ENCODE results near the gene INO80B.
A peak's percentile ranks its signal among the peaks of the same experiment; 100 is the strongest.
"Not testable (repeated sequence)": the region's sequence is repeated elsewhere in the genome, so short reads cannot be mapped to it uniquely, and the experiment has no call there.

The INO80B gene

DNA sequence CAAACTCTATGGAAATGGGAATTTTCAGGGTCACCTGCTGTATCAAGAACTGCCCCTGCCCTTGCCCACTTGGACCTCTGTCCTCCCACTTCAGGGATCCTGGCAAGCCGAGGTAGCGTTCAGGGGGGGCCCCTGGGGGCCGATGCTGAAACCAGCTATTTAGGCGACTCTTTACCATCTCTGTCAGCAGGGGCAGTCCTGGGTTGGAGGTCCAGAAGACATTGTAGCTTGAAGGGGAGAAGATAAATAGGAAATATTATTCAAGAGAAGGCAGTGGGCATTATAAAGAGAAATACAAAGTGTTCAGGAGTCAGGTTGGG is 7.9 kb downstream of the INO80B start:
- 0 out of 2 replicates have a peak, but pooled peaks cover 2% of the 10 kb centered on the region for H3K4me1 ChIP-seq (ENCODE audit: control insufficient read depth, insufficient read depth, low read length)
- H3K27me3 ChIP-seq (ENCODE audit: control insufficient read depth, insufficient read depth, low read length), result no peaks in the 10 kb centered on the region
- no CpG with 5 or more reads among the region's 4 CpGs for WGBS (ENCODE audit: insufficient coverage, insufficient read length)
- no peak for DNase-seq (ENCODE audit: low read depth, low spot score)
- H3K9me3 ChIP-seq (ENCODE audit: control insufficient read depth, insufficient read depth, low read length), result no peaks in the 10 kb centered on the region
- no peak overlapping the region for H3K27ac ChIP-seq (ENCODE audit: low read length)
- no peak overlapping the region for H3K4me3 ChIP-seq (ENCODE audit: low read length)
- H3K36me3 ChIP-seq (ENCODE audit: control insufficient read depth, insufficient read depth, low read length), result peaks cover 8% of the 10 kb centered on the region

DNA sequence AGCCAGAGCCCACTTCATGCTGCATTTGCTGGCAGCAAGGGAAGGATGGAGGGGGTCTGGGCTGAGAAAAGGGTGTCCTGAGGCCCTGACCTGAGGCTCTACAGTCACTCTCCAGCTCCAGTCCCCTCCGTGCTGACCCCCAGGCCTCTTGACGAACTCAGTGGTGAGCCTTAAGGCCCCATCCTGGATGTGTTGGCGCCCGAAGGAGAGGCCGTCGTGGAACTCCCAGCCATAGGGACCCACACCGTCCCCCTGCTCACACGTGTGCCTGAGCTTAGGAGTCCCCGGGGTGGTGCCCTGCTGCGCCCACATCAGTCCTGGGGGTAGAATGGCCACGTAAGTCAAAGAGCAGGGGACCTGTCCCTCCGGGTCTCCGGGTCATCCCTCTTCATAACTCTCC is 9.5 kb downstream of the INO80B start:
- H3K27me3 ChIP-seq (ENCODE audit: control insufficient read depth, insufficient read depth, low read length), result no peaks in the 10 kb centered on the region
- 0 out of 2 replicates have a peak, but pooled peaks cover 2% of the 10 kb centered on the region for H3K4me1 ChIP-seq (ENCODE audit: control insufficient read depth, insufficient read depth, low read length)
- no peak overlapping the region for H3K27ac ChIP-seq (ENCODE audit: low read length)
- DNase-seq (ENCODE audit: low read depth, low spot score), result no peak
- no CpG with 5 or more reads among the region's 13 CpGs for WGBS (ENCODE audit: insufficient coverage, insufficient read length)
- no peaks in the 10 kb centered on the region for H3K9me3 ChIP-seq (ENCODE audit: control insufficient read depth, insufficient read depth, low read length)
- H3K4me3 ChIP-seq (ENCODE audit: low read length), result peak overlapping the region; percentile 95; the same call in 1 of the 2 replicates
- H3K36me3 ChIP-seq (ENCODE audit: control insufficient read depth, insufficient read depth, low read length), result peaks cover 8% of the 10 kb centered on the region

DNA sequence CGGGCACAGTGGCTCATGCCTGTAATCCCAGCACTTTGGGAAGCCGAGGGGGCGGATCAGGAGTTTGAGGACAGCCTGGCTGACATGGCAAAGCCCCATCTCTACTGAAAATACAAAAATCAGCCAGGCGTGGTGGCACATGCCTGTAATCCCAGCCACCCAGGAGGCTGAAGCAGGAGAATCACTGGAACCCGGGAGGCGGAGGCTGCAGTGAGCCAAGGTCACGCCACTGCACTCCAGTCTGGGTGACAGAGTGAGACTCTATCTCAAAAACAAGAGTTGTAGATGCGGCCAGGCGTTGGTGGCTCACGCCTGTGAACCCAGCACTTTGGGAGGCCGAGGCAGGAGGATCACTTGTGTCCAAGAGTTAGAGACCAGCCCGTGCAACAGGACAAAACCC is 15.9 kb downstream of the INO80B start:
- H3K27me3 ChIP-seq (ENCODE audit: control insufficient read depth, insufficient read depth, low read length); H3K9me3 ChIP-seq (ENCODE audit: control insufficient read depth, insufficient read depth, low read length); DNase-seq (ENCODE audit: low read depth, low spot score); H3K36me3 ChIP-seq (ENCODE audit: control insufficient read depth, insufficient read depth, low read length); H3K27ac ChIP-seq (ENCODE audit: low read length); H3K4me3 ChIP-seq (ENCODE audit: low read length); H3K4me1 ChIP-seq (ENCODE audit: control insufficient read depth, insufficient read depth, low read length): not testable (repeated sequence)
- WGBS (ENCODE audit: insufficient coverage, insufficient read length), result no CpG with 5 or more reads among the region's 12 CpGs

DNA sequence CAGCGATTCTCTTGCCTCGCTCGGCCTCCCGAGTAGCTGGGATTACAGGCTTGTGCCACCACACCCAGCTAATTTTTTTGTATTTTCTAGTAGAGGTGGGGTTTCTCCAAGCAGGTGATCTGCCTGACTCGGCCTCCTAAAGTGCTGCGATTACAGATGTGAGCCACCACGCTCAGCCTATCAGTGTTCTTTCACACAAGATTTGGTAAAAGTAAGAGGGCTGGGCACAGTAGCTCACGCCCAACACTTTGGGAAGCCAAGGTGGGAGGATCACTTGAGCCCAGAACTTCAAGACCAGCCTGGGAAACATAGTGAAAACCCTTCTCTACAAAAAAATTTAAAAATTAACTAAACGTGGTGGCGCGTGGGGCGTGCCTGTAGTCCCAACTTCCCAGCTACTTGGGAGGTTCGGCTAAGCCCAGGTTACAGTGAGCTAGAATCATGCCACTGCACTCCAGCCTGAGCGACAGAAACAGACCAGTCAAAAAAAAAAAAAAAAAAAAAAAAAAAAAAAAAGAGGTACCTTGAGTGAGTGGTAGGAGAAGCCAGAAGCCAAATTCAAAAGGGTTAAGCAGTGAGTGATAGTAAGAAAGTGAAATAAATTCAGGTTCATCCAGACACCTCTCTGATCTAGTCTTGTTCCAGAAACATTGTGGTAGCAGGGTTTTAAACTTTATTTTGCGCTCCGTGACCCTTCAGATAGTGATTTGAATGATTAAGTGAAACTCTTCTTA is 16.6 kb downstream of the INO80B start:
- no peaks in the 10 kb centered on the region for H3K9me3 ChIP-seq (ENCODE audit: control insufficient read depth, insufficient read depth, low read length)
- H3K27me3 ChIP-seq (ENCODE audit: control insufficient read depth, insufficient read depth, low read length), result no peaks in the 10 kb centered on the region
- H3K36me3 ChIP-seq (ENCODE audit: control insufficient read depth, insufficient read depth, low read length), result peaks cover 5% of the 10 kb centered on the region; the same call in 1 of the 2 replicates
- no peaks in the 10 kb centered on the region for H3K4me1 ChIP-seq (ENCODE audit: control insufficient read depth, insufficient read depth, low read length)
- DNase-seq (ENCODE audit: low read depth, low spot score), result no peak
- H3K4me3 ChIP-seq (ENCODE audit: low read length), result peak overlapping the region; percentile 51; the same call in 1 of the 2 replicates
- WGBS (ENCODE audit: insufficient coverage, insufficient read length), result no CpG with 5 or more reads among the region's 16 CpGs
- no peak overlapping the region for H3K27ac ChIP-seq (ENCODE audit: low read length)

DNA sequence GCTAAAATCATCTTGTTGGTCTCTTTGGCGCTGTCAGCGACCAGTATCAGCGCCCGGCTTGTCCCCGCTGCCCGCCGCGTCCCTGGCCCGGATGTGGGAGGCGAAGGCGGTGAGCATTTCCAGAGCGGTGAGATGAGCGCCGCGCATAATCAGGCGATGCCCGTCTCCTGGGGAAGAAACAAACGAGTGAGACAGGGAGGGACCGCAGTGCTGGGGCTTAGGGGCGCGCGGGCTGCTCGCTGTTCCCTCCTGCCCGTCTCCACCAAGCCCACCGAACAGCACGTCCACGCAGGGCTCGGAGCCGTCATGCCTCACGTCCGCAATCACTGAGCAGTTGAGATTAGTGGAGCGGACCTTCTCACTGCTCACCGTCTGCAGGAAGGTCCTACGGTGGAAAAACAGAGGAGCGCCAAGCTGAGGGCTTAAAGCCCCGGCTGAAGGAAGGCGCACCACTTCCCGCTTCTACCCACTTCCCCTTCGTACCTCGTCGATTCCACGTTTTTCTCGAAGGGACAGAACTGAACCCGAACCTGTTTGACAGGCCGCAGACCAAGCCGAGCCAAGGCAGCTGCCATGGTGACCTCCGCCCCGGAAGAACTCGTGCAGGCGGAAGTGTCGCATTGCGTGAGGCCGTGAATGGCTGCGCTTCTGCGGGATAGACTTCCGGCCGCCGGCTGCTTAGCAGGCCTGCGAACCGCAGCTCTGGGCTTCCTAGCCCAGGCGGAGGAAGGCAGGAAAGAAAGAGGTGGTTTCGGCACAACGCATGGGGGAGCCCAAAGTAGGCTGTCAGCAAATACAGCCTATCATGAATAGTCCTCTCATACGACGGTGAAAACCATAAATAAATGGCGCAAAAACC is 17.4 kb downstream of the INO80B start, which contains the start of gene MRPL53:
TSS of gene MRPL53 (minus strand) at position 595 of the 859 bp plus-strand sequence. CDS start at position 575, 20 bp downstream.
- no peak within 1 kb of the TSS for H3K27ac ChIP-seq (ENCODE audit: low read length)
- no peaks in the 10 kb centered on the region for H3K4me1 ChIP-seq (ENCODE audit: control insufficient read depth, insufficient read depth, low read length)

DNA sequence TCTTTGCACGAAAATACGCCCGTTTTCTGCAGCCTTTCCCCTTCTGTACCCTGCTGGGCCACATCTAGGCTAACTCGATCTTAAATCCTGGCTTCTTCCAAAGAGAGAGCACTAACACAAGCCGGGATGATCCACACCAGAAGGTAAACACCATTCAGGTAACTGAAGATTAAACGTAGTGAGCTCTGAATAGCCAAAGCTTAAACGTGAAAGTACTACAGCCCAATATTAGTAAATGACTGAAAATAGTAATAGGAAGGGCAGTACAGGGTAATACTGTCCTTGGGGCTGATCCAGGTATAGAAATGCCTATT is 18.0 kb downstream of the INO80B start:
- no peak for DNase-seq (ENCODE audit: low read depth, low spot score)
- peak overlapping the region; percentile 51; the same call in 1 of the 2 replicates for H3K4me3 ChIP-seq (ENCODE audit: low read length)
- no CpG with 5 or more reads among the region's 7 CpGs for WGBS (ENCODE audit: insufficient coverage, insufficient read length)
- H3K36me3 ChIP-seq (ENCODE audit: control insufficient read depth, insufficient read depth, low read length), result peaks cover 5% of the 10 kb centered on the region; the same call in 1 of the 2 replicates
- H3K9me3 ChIP-seq (ENCODE audit: control insufficient read depth, insufficient read depth, low read length), result no peaks in the 10 kb centered on the region
- no peaks in the 10 kb centered on the region for H3K27me3 ChIP-seq (ENCODE audit: control insufficient read depth, insufficient read depth, low read length)
- H3K27ac ChIP-seq (ENCODE audit: low read length), result no peak overlapping the region
- H3K4me1 ChIP-seq (ENCODE audit: control insufficient read depth, insufficient read depth, low read length), result no peaks in the 10 kb centered on the region

More for the DNA sequence above, 17.4 kb downstream of the INO80B start, which contains the start of gene MRPL53:
- no CpG with 5 or more reads among the region's 66 CpGs for WGBS (ENCODE audit: insufficient coverage, insufficient read length)
- H3K9me3 ChIP-seq (ENCODE audit: control insufficient read depth, insufficient read depth, low read length), result no peaks in the 10 kb centered on the region
- H3K36me3 ChIP-seq (ENCODE audit: control insufficient read depth, insufficient read depth, low read length), result peaks cover 5% of the 10 kb centered on the region; the same call in 1 of the 2 replicates
- DNase-seq (ENCODE audit: low read depth, low spot score), result peak; percentile 94
- peak within 1 kb of the TSS; percentile 51; the same call in 1 of the 2 replicates for H3K4me3 ChIP-seq (ENCODE audit: low read length)
- H3K27me3 ChIP-seq (ENCODE audit: control insufficient read depth, insufficient read depth, low read length), result no peaks in the 10 kb centered on the region

DNA sequence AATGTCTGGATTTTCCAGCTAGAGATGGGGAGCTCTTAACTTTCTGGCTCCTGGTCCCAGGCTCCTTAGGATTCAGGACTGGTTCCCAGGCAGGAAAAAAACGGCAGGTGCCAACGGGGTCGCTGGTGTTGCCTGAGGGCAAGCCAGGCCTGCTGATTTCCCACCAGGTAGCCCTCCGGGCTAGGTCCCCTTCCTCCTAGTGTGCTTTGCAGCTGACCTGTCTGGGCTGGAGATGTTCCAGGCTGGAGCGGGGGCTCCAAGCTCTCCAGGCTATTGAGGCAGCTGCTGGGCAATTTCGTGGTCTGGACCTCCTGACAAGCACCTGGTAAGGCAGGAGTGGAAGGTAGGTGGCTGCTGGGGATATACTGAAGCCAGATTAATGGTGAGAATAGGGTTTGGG is 19.6 kb downstream of the INO80B start:
- H3K4me1 ChIP-seq (ENCODE audit: control insufficient read depth, insufficient read depth, low read length), result no peaks in the 10 kb centered on the region
- H3K9me3 ChIP-seq (ENCODE audit: control insufficient read depth, insufficient read depth, low read length), result no peaks in the 10 kb centered on the region
- H3K27ac ChIP-seq (ENCODE audit: low read length), result no peak overlapping the region
- no CpG with 5 or more reads among the region's 6 CpGs for WGBS (ENCODE audit: insufficient coverage, insufficient read length)
- no peak overlapping the region for H3K4me3 ChIP-seq (ENCODE audit: low read length)
- H3K27me3 ChIP-seq (ENCODE audit: control insufficient read depth, insufficient read depth, low read length), result no peaks in the 10 kb centered on the region
- peaks cover 5% of the 10 kb centered on the region; the same call in 1 of the 2 replicates for H3K36me3 ChIP-seq (ENCODE audit: control insufficient read depth, insufficient read depth, low read length)
- no peak for DNase-seq (ENCODE audit: low read depth, low spot score)

DNA sequence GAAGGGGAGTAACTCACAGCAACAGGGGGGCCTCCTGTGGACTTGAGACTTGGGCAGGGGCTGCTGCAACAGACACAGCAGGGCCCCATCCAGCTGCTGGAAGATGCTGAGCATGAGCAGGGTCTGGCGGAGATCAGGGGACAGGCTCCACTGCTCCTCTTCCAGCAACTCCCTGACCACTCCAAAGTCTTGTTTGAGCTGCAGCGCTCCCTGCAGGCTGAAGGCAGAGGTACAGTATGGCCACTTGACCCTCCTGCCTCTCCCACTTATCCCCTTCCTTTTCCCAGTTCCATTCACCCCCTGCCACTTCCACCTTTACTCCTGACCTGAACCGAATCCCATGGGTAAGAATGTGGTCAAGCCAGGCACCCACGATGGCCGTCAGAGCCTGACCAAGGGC is 20.0 kb downstream of the INO80B start:
- WGBS (ENCODE audit: insufficient coverage, insufficient read length), result no CpG with 5 or more reads among the region's 5 CpGs
- no peaks in the 10 kb centered on the region for H3K4me1 ChIP-seq (ENCODE audit: control insufficient read depth, insufficient read depth, low read length)
- no peak overlapping the region for H3K4me3 ChIP-seq (ENCODE audit: low read length)
- no peaks in the 10 kb centered on the region for H3K27me3 ChIP-seq (ENCODE audit: control insufficient read depth, insufficient read depth, low read length)
- peaks cover 5% of the 10 kb centered on the region; the same call in 1 of the 2 replicates for H3K36me3 ChIP-seq (ENCODE audit: control insufficient read depth, insufficient read depth, low read length)
- no peak for DNase-seq (ENCODE audit: low read depth, low spot score)
- no peaks in the 10 kb centered on the region for H3K9me3 ChIP-seq (ENCODE audit: control insufficient read depth, insufficient read depth, low read length)
- no peak overlapping the region for H3K27ac ChIP-seq (ENCODE audit: low read length)

DNA sequence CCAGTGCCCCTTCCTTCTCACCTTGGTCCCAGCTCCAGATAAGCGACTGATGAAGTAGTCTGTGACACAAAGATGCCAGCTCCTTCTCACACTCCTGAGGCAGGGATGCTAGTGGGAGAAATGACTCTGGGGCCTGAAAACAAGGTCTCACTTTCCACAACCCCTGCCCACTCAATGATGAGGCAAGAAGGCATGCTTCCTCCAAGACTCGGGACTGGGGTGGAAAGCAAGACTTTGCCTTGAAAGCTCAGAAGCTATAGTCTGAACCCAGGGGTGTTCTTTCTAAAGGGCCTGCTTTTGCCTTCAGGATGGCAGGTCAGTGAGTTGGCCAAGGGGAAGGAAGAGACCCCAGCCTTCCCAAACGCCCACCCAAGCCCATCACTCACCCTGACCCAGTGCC is 26.5 kb downstream of the INO80B start:
- Histone ChIP-seq H3K4me1 (ENCODE audit: control insufficient read depth, insufficient read depth, low read length) (peaks cover 6% of the 10 kb centered on the region), H3K27ac (ENCODE audit: low read length) (no peak overlapping the region), H3K4me3 (ENCODE audit: low read length) (peak overlapping the region; percentile 58; the same call in 1 of the 2 replicates), H3K27me3 (ENCODE audit: control insufficient read depth, insufficient read depth, low read length) (no peaks in the 10 kb centered on the region), H3K9me3 (ENCODE audit: control insufficient read depth, insufficient read depth, low read length) (no peaks in the 10 kb centered on the region), H3K36me3 (ENCODE audit: control insufficient read depth, insufficient read depth, low read length) (no peaks in the 10 kb centered on the region)
- DNase-seq (ENCODE audit: low read depth, low spot score), result no peak
- WGBS (ENCODE audit: insufficient coverage, insufficient read length), result no CpG with 5 or more reads among the region's 3 CpGs

DNA sequence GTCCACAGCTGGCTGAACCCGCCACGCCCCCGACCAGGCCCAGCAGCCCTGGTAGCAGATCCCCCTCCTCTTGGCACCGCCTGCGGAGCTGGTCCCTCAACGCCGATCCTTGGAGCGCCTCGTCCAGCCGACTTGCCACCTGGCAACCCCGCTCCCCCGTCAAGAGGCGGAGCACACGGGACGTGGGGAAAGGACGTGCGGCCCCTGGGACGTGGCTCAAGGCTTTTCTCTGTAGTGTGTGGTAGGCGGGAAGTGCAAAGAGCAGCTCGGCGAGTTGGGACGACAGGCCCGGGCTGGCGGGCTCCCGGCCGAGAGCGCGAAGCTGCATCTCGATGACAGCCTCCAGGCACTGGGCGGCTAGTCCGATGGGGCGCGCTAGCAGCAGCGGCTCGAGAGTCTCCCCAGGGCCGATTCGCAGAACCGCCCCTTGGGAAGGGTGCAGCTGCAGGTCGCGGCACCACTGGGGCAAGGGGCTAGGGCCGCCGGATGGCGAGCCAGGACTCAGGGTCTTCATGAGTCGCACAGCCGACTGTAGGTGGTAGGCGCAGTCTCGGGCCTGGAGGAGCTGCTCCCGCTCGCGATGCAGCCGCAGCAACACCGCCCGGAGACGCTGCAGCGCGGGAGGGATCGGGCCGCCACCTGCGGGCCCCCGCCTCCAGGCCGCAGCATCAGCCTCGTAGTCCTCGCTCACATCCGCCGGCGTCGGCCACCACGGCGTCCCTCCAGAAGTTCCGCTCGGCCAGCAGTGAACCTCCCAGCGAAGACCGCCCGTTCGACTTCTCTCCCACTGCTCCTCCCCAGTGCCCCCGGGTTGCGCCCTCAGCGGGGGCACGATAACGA is 27.3 kb downstream of the INO80B start:
- no peak overlapping the region for H3K27ac ChIP-seq (ENCODE audit: low read length)
- H3K36me3 ChIP-seq (ENCODE audit: control insufficient read depth, insufficient read depth, low read length), result no peaks in the 10 kb centered on the region
- peaks cover 6% of the 10 kb centered on the region for H3K4me1 ChIP-seq (ENCODE audit: control insufficient read depth, insufficient read depth, low read length)
- H3K4me3 ChIP-seq (ENCODE audit: low read length), result peak overlapping the region; percentile 58
- H3K9me3 ChIP-seq (ENCODE audit: control insufficient read depth, insufficient read depth, low read length), result no peaks in the 10 kb centered on the region
- DNase-seq (ENCODE audit: low read depth, low spot score), result no peak
- no peaks in the 10 kb centered on the region for H3K27me3 ChIP-seq (ENCODE audit: control insufficient read depth, insufficient read depth, low read length)
- WGBS (ENCODE audit: insufficient coverage, insufficient read length), result no CpG with 5 or more reads among the region's 80 CpGs

Measured in iPS DF 6.9 (cell line).